NB4 (cell line): ENCODE results near the gene PDXP.

ENCODE experiments used
- DNase-seq: peaks from one replicate; pipeline ENCODE4 v3.0.0; 2010; ENCODE audit warnings: low read depth
- H3K4me3 ChIP-seq: one replicate; pipeline ENCODE4 v1.5.1; 2011; ENCODE audit warnings: mild to moderate bottlenecking, low read depth, low read length, moderate library complexity
- MYC ChIP-seq: IDR thresholded peaks from 2 replicates; pipeline ENCODE4 v1.6.1; 2011; ENCODE audit warnings: low read depth, low read length
- POLR2A ChIP-seq: IDR thresholded peaks from 2 replicates; pipeline ENCODE4 v1.6.1; 2011; ENCODE audit warnings: mild to moderate bottlenecking; ENCODE audit not compliant: insufficient read length; ENCODE audit errors: extremely low read depth
- TF ChIP-seq, protein P1 (sequence below): IDR thresholded peaks from one replicate; pipeline ENCODE4 v1.5.1; 2012; ENCODE audit warnings: low read depth, low read length
- TF ChIP-seq, protein P2 (sequence below): IDR thresholded peaks from 2 replicates; pipeline ENCODE4 v1.6.1; 2011; ENCODE audit warnings: low read depth, low read length

PDXP gene

DNA sequence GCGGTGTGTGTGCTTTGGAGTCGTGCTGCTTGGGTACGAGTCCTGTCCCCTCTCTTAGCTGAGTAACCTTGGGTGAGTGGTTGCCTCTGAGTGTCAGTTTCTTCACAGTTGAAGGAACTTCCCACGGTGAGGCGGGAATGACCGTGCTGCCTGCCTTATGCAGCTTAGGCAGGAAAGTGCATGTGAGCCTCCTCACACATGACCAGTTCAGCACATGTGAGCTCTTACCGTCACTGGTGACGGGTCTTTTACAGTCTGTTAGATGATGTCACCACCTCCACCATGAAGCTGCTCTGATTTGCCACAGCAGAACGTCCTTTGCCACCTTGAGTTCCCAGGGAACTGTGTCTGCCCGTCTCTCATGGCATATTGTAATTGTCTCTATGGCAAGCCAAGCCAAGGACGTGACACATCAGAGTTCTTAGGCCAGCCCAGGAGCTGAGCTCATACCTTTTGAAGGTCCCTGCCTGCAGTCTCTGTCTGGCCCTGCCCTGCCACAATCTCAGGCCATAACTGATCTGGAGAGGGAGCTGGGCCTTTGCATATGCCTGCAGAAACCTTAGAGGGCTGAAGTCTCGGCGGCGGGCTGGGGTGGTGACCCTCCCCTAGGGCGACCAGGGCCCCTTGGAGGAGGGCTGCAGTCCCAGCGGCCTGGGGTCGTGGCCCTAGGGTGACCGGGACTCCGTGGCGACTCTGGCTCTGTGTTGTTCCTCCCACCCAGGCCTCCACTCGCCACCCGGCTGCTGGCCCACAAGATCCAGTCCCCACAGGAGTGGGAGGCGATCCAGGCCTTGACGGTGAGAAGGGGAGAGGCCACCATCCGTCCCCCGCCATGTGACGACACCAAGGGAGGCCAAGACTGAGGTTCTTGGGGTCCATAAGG lies 42.1 kb upstream of the PDXP start:
- no peak overlapping the region for H3K4me3 ChIP-seq
- TF ChIP-seq, protein P1, sequence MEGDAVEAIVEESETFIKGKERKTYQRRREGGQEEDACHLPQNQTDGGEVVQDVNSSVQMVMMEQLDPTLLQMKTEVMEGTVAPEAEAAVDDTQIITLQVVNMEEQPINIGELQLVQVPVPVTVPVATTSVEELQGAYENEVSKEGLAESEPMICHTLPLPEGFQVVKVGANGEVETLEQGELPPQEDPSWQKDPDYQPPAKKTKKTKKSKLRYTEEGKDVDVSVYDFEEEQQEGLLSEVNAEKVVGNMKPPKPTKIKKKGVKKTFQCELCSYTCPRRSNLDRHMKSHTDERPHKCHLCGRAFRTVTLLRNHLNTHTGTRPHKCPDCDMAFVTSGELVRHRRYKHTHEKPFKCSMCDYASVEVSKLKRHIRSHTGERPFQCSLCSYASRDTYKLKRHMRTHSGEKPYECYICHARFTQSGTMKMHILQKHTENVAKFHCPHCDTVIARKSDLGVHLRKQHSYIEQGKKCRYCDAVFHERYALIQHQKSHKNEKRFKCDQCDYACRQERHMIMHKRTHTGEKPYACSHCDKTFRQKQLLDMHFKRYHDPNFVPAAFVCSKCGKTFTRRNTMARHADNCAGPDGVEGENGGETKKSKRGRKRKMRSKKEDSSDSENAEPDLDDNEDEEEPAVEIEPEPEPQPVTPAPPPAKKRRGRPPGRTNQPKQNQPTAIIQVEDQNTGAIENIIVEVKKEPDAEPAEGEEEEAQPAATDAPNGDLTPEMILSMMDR = no peak
- TF ChIP-seq, protein P2, sequence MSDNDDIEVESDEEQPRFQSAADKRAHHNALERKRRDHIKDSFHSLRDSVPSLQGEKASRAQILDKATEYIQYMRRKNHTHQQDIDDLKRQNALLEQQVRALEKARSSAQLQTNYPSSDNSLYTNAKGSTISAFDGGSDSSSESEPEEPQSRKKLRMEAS = no peak
- TF ChIP-seq MYC (no peak), POLR2A (no peak)
- no peak for DNase-seq

DNA sequence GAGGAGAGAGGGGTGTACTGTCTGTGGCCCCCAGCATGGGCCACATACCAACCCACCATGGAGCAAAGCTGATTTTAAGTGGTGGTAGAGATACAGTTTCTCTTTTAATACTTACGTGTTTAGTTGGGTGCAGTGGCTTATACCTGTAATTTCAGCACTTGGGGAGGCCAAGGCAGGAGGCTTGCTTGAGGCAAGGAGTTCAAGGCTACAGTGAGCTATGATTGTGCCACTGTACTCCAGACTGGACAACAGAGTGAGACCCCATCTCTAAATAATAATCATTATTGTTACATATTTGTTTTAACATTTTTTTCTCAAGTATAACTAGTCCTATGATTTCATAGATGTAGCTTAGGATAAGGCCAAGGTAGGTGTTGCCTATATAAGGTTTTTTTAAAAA lies 41.1 kb upstream of the PDXP start:
- H3K4me3 ChIP-seq = no peak overlapping the region
- TF ChIP-seq, protein P1 = no peak
- TF ChIP-seq MYC (no peak), POLR2A (no peak)
- TF ChIP-seq, protein P2 = no peak
- no peak for DNase-seq

DNA sequence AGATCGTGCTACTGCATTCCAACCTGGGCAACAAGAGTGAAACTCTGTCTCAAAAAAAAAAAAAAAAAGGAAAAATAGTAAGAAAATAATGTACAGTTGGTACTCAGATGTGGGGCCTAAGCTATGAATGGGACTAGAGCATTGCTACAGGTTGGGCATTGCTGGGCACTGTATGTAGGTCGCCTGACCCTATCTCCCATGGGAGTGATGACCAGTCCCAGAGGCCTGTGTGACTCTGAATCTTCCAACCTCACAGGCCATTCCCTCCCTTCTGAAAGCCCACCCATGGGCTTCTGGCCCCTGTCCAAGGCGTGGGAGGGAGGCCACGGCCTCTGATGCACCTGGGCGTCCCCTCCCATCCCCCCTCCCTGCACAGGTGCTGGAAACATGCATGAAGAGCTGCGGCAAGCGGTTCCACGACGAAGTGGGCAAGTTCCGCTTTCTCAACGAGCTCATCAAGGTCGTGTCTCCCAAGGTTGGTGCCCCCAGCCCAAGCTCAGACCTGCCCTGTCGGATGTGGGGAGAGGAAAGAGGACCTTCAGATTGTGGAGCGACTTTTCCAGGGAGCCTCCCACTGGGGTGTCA lies 40.4 kb upstream of the PDXP start:
- H3K4me3 ChIP-seq = no peak overlapping the region
- DNase-seq = no peak
- TF ChIP-seq POLR2A (no peak), MYC (no peak)
- TF ChIP-seq, protein P1 = no peak
- TF ChIP-seq, protein P2 = no peak

DNA sequence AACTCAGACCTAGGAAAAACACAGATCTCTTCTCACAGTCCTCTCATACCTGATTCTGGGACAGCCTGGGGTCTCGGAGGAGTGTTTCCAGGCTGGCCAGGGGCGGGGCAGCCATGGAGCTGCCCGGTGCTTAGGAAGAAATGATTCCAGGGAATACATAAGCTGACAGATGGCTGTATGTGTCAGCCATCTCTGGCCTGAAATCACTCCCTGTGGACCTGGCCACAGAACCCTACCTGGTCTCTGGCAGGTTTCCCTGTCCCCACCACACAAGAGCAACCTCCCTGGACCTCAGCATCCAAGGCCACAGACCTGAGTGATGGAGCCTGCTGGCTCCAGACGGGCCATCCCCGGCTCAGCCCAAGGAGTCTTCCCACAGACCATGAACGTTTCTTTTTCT lies 39.8 kb upstream of the PDXP start:
- no peak for DNase-seq
- no peak for TF ChIP-seq MYC
- TF ChIP-seq POLR2A = no peak
- TF ChIP-seq, protein P2 = no peak
- TF ChIP-seq, protein P1 = no peak
- no peak overlapping the region for H3K4me3 ChIP-seq

DNA sequence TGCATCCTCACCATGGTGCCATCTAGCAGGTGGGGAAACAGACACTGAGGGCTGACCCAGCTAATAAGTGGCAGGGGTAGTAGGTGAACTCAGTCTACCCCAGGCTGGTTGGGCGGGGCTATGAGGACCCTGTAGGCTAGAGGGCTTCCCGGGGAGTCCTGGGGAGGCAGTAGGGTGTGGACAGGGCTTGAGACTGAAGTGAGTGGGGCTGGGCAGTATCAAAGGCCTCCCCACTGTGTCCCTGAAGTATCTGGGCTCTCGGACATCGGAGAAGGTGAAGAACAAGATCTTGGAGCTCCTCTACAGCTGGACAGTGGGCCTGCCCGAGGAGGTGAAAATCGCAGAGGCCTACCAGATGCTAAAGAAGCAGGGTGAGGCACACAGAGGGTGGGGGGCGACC lies 38.5 kb upstream of the PDXP start:
- H3K4me3 ChIP-seq = no peak overlapping the region
- TF ChIP-seq, protein P1 = no peak
- no peak for TF ChIP-seq MYC
- DNase-seq = no peak
